Mesenchymal stem cell (in vitro differentiated cells and primary cell): ENCODE data around the gene HIPK3. TPM values are rescaled to one million over a fixed set of nuclear protein-coding genes. Genes with fewer than 3 reads are reported as not detected.

Experiments
- DNase-seq: peaks from one replicate; pipeline ENCODE4 v3.0.0-alpha.2; 2013
- H2AFZ ChIP-seq: one replicate; pipeline ENCODE4 v1.6.1; 2013; ENCODE audit warnings: low read depth, mild to moderate bottlenecking, control low read depth, inconsistent platforms, low read length, moderate library complexity
- H2AK5ac ChIP-seq: 2 replicates; pipeline ENCODE4 v1.6.1; 2013; ENCODE audit warnings: low read length, moderate library complexity, mild to moderate bottlenecking, inconsistent platforms; ENCODE audit not compliant: severe bottlenecking
- H2BK120ac ChIP-seq: one replicate; pipeline ENCODE4 v1.6.1; 2013; ENCODE audit warnings: low read depth, mild to moderate bottlenecking, inconsistent platforms, low read length, moderate library complexity
- H2BK12ac ChIP-seq, 2 experiments: one replicate each; pipeline ENCODE4 v1.6.1; 2013; ENCODE audit warnings: inconsistent platforms in 2 of 2, low read length in 2 of 2, mild to moderate bottlenecking in 2 of 2, moderate library complexity in 2 of 2, control low read depth in 1 of 2
- H2BK15ac ChIP-seq: one replicate; pipeline ENCODE4 v1.6.1; 2013; ENCODE audit warnings: mild to moderate bottlenecking, low read depth, inconsistent platforms; ENCODE audit not compliant: poor library complexity, severe bottlenecking
- H2BK5ac ChIP-seq: 2 replicates; pipeline ENCODE4 v1.6.1; 2013; ENCODE audit warnings: low read depth, mild to moderate bottlenecking, low read length, control low read depth, inconsistent platforms; ENCODE audit not compliant: poor library complexity, severe bottlenecking
- H3K14ac ChIP-seq, 2 experiments: one replicate each; pipeline ENCODE4 v1.6.1; 2013; ENCODE audit warnings: inconsistent platforms in 2 of 2, low read length in 2 of 2, control low read depth in 1 of 2, mild to moderate bottlenecking in 1 of 2, moderate library complexity in 1 of 2
- H3K18ac ChIP-seq, 2 experiments: one replicate each; pipeline ENCODE4 v1.6.1; 2013; ENCODE audit warnings: inconsistent platforms in 2 of 2, low read length in 2 of 2, control low read depth in 1 of 2, low read depth in 1 of 2, mild to moderate bottlenecking in 1 of 2
- H3K23ac ChIP-seq, 2 experiments: one replicate each; pipeline ENCODE4 v1.6.1; 2013; ENCODE audit warnings: inconsistent platforms in 2 of 2, low read length in 2 of 2, mild to moderate bottlenecking in 2 of 2, moderate library complexity in 2 of 2, control low read depth in 1 of 2
- H3K27ac ChIP-seq: 2 replicates; pipeline ENCODE4 v1.5.1; 2013; ENCODE audit warnings: mild to moderate bottlenecking, moderate library complexity, low read length, control low read depth, inconsistent platforms; ENCODE audit not compliant: poor library complexity, severe bottlenecking
- H3K27me3 ChIP-seq, 2 experiments: 2 replicates each; pipeline versions ENCODE4 v1.6.1 to v1.7.0; 2013; ENCODE audit warnings: low read length in 2 of 2, mild to moderate bottlenecking in 2 of 2, moderate library complexity in 2 of 2, control low read depth in 1 of 2, inconsistent platforms in 1 of 2; ENCODE audit not compliant: control insufficient read depth in 1 of 2, insufficient read depth in 1 of 2
- H3K36me3 ChIP-seq, 2 experiments: 2 replicates each; pipeline versions ENCODE4 v1.6.1 to v1.7.0; 2013; ENCODE audit warnings: low read length in 2 of 2, control low read depth in 1 of 2, inconsistent platforms in 1 of 2, low read depth in 1 of 2, mild to moderate bottlenecking in 1 of 2; ENCODE audit not compliant: insufficient read depth in 2 of 2, control insufficient read depth in 1 of 2
- H3K4ac ChIP-seq, 2 experiments: one replicate each; pipeline ENCODE4 v1.6.1; 2013; ENCODE audit warnings: inconsistent platforms in 2 of 2, low read length in 2 of 2, mild to moderate bottlenecking in 2 of 2, moderate library complexity in 2 of 2, control low read depth in 1 of 2, low read depth in 1 of 2
- H3K4me1 ChIP-seq: 2 replicates; pipeline ENCODE4 v1.6.1; 2013; ENCODE audit warnings: low read depth, low read length, control low read depth; ENCODE audit not compliant: control insufficient read depth, insufficient read depth
- H3K4me2 ChIP-seq: 2 replicates; pipeline ENCODE4 v1.6.1; 2013; ENCODE audit warnings: low read length, mild to moderate bottlenecking, inconsistent platforms; ENCODE audit not compliant: poor library complexity, severe bottlenecking
- H3K4me3 ChIP-seq, 2 experiments: 2 replicates each; pipeline versions ENCODE4 v1.5.1 to v1.7.0; 2013; ENCODE audit warnings: low read length in 2 of 2, mild to moderate bottlenecking in 2 of 2, control low read depth in 1 of 2, low read depth in 1 of 2; ENCODE audit not compliant: insufficient read depth in 1 of 2
- H3K79me1 ChIP-seq: replicated peaks from 2 replicates; pipeline ENCODE4 v1.6.1; 2013; ENCODE audit warnings: mild to moderate bottlenecking, control low read depth, low read length, inconsistent platforms; ENCODE audit not compliant: poor library complexity, severe bottlenecking
- H3K9ac ChIP-seq: 2 replicates; pipeline ENCODE4 v1.7.0; 2013; ENCODE audit warnings: mild to moderate bottlenecking, low read length, moderate library complexity
- H3K9me3 ChIP-seq: 2 replicates; pipeline ENCODE4 v1.7.0; 2013; ENCODE audit warnings: mild to moderate bottlenecking, low read length; ENCODE audit not compliant: control insufficient read depth
- H4K8ac ChIP-seq: one replicate; pipeline ENCODE4 v1.6.1; 2013; ENCODE audit warnings: inconsistent platforms, mild to moderate bottlenecking, low read length, moderate library complexity
- H4K91ac ChIP-seq: one replicate; pipeline ENCODE4 v1.6.1; 2013; ENCODE audit warnings: mild to moderate bottlenecking, low read length, inconsistent platforms
- WGBS: methylation state at CpG from one replicate; pipeline ENCODE4 v1.1.7; 2013; ENCODE audit warnings: mixed read lengths; 5-methylcytosine and 5-hydroxymethylcytosine counted together
- polyA plus RNA-seq, 2 experiments: library from polyadenylated mRNA; stranded (reverse); fragments of 200-250 nt; gene quantifications; one replicate each; pipeline ENCODE4 v1.2.3, GENCODE V29; 2013

Gene HIPK3
- polyA plus RNA-seq (2013, experiment 1 of 2): 23.1 TPM
- polyA plus RNA-seq (2013, experiment 2 of 2): 22.4 TPM

DNA sequence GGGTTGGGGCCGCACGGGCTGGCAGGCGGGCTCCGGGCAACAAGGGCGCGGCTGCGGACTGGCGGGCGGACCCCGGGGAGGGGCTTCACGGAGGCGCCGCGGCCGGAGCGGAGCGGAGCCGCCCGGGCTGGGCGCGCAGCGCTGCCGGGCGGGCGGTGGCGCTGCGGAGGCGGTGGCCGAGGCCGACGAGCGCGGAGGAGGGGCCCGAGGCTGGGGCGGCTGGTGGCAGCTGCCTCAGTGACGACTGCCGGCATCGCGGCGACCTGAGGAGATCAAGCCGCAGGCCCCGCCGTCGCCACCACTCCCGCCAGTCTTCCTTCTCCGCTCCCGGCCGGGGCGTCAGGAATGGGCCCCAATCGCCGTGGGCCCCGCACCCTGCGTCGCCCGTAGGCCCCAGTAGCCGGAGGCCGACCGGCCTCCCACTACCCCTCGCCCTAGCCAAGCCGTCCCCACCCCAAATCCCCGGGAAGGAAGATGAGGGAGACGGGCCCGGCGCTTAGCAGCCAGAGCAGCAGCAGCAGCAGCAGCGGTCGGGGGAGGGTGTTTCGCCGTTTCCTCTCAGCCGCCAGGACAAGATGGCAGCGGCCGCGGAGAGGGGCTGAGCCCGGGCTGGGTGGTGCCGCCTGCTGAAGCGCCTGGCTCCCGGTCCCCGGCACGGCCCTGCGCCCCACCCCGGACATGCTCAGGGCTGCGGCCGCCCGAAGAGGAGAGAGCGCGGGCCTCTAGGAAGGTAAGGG lies at the start of gene HIPK3:
Gene HIPK3 (plus strand): TSS at position 222 of the 737 bp plus-strand sequence.
- Histone ChIP-seq H3K79me1 (no peaks in the 10 kb centered on the region), H2BK15ac (peak within 1 kb of the TSS; percentile 98), H3K4ac (peak within 1 kb of the TSS; percentile 96 to 100), H2AFZ (peak within 1 kb of the TSS; percentile 85), H3K27ac (peak within 1 kb of the TSS; percentile 94), H4K91ac (peak within 1 kb of the TSS; percentile 100), H3K9ac (peak within 1 kb of the TSS; percentile 99), H3K4me1 (no peaks in the 10 kb centered on the region), H2BK12ac (peak within 1 kb of the TSS; percentile 86 to 98), H2BK120ac (peak within 1 kb of the TSS; percentile 100), H3K36me3 (no peaks in the 10 kb centered on the region), H3K4me2 (peak within 1 kb of the TSS; percentile 83), H2BK5ac (peak within 1 kb of the TSS; percentile 98), H3K14ac (peak within 1 kb of the TSS; percentile 93 to 100), H3K18ac (peak within 1 kb of the TSS; percentile 99 to 100), H3K4me3 (peak within 1 kb of the TSS; percentile 82 to 91), H3K27me3 (no peaks in the 10 kb centered on the region), H4K8ac (peak within 1 kb of the TSS; percentile 100), H3K9me3 (no peaks in the 10 kb centered on the region), H3K23ac (peak within 1 kb of the TSS; percentile 25 to 98), H2AK5ac (peak within 1 kb of the TSS; percentile 63)
- WGBS: 0% methylated on average over 74 of the region's 85 CpGs
- peak; percentile 81 for DNase-seq

- no peaks in the 10 kb centered on the region for H3K79me1 ChIP-seq
- no peak overlapping the region for H3K27ac ChIP-seq
- no peak for DNase-seq
- no peak overlapping the region for H2BK120ac ChIP-seq
- H2BK5ac ChIP-seq: no peak overlapping the region
- H3K23ac ChIP-seq: no peak overlapping the region
- 52% methylated on average over 4 of the region's 4 CpGs for WGBS
- no peaks in the 10 kb centered on the region for H3K36me3 ChIP-seq
- no peaks in the 10 kb centered on the region for H3K27me3 ChIP-seq
- H3K4me3 ChIP-seq: no peak overlapping the region
- no peak overlapping the region for H4K8ac ChIP-seq
- H3K4me2 ChIP-seq: no peak overlapping the region
- H3K18ac ChIP-seq: no peak overlapping the region
- no peak overlapping the region for H2AK5ac ChIP-seq
- H3K9ac ChIP-seq: no peak overlapping the region
- H3K4ac ChIP-seq: no peak overlapping the region
- H2BK12ac ChIP-seq: no peak overlapping the region
- H3K9me3 ChIP-seq: no peaks in the 10 kb centered on the region
- no peak overlapping the region for H3K14ac ChIP-seq
- no peak overlapping the region for H2AFZ ChIP-seq
- H2BK15ac ChIP-seq: no peak overlapping the region
- no peaks in the 10 kb centered on the region for H3K4me1 ChIP-seq
- no peak overlapping the region for H4K91ac ChIP-seq
These were observed 49.7 kb upstream of the HIPK3 start for GRCh38 chr11:33207408-33207985.

DNA sequence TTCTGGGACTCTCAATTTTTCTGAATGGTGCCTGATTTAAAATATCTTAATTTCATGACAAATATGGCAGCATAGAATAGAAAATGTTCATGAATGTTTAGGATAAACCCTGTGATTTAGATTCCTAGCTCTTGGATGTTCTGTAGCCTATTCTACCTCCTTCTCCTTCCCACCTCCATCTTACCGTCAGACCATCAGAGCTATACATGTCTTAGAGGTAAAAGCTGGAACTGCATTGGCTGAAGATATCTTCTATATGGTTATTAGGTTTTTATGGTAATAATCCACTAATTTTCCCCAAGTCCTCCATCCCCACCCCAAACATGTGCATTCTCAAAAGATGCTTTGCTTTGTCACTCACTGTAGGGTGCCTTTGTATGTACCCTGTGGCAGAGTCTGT lies 49.0 kb upstream of the HIPK3 start:
- Histone ChIP-seq H3K27ac (no peak overlapping the region), H4K91ac (no peak overlapping the region)

GRCh38 chr11:33211153-33211552 lies 46.0 kb upstream of the HIPK3 start:
- Histone ChIP-seq H2BK15ac (no peak overlapping the region), H4K91ac (no peak overlapping the region), H3K4me3 (no peak overlapping the region), H4K8ac (no peak overlapping the region), H2AFZ (no peak overlapping the region), H3K4me2 (no peak overlapping the region), H3K27ac (no peak overlapping the region), H2BK5ac (no peak overlapping the region), H3K4ac (no peak overlapping the region), H3K4me1 (no peaks in the 10 kb centered on the region), H2BK12ac (no peak overlapping the region), H3K9me3 (no peaks in the 10 kb centered on the region), H3K9ac (no peak overlapping the region), H2BK120ac (no peak overlapping the region), H3K14ac (no peak overlapping the region), H3K27me3 (no peaks in the 10 kb centered on the region), H2AK5ac (no peak overlapping the region), H3K18ac (no peak overlapping the region), H3K79me1 (no peaks in the 10 kb centered on the region), H3K36me3 (no peaks in the 10 kb centered on the region), H3K23ac (no peak overlapping the region)
- WGBS: no CpG with 5 or more reads among the region's 3 CpGs
- DNase-seq: no peak

More for the DNA sequence above, 49.0 kb upstream of the HIPK3 start:
- Histone ChIP-seq H2BK5ac (no peak overlapping the region), H3K36me3 (no peaks in the 10 kb centered on the region), H2BK12ac (no peak overlapping the region), H3K79me1 (no peaks in the 10 kb centered on the region), H2BK120ac (no peak overlapping the region), H3K4me2 (no peak overlapping the region), H4K8ac (no peak overlapping the region), H3K23ac (no peak overlapping the region), H2AFZ (no peak overlapping the region), H3K9me3 (no peaks in the 10 kb centered on the region), H2BK15ac (no peak overlapping the region), H3K27me3 (no peaks in the 10 kb centered on the region), H3K9ac (no peak overlapping the region), H3K4me1 (no peaks in the 10 kb centered on the region), H3K4ac (no peak overlapping the region), H3K14ac (no peak overlapping the region), H3K18ac (no peak overlapping the region), H3K4me3 (no peak overlapping the region), H2AK5ac (no peak overlapping the region)
- DNase-seq: no peak
- no CpG with 5 or more reads among the region's 1 CpG for WGBS
